Suprapubic skin (tissue), 4 donors: ENCODE data around the gene LRRC1. TPM values are rescaled to one million over a fixed set of nuclear protein-coding genes. Genes with fewer than 3 reads are reported as not detected.

Experiments used
- DNase-seq, 2 donors: peaks; one replicate each; pipeline ENCODE4 v3.0.0-alpha.2; 2019; ENCODE audit warnings: low spot score in 2 of 2
- H3K27ac ChIP-seq: fragments of 200-600 bp; sonication (generic); one replicate; pipeline ENCODE4 v1.5.1; 2019
- H3K27me3 ChIP-seq: fragments of 200-600 bp; sonication (generic); one replicate; pipeline ENCODE4 v1.5.1; 2019
- H3K36me3 ChIP-seq: fragments of 200-600 bp; sonication (generic); one replicate; pipeline ENCODE4 v1.5.1; 2019
- H3K4me1 ChIP-seq: fragments of 200-600 bp; sonication (generic); one replicate; pipeline ENCODE4 v1.5.1; 2019
- H3K4me3 ChIP-seq: fragments of 200-600 bp; sonication (generic); one replicate; pipeline ENCODE4 v1.5.1; 2019; ENCODE audit warnings: mild to moderate bottlenecking
- H3K9me3 ChIP-seq: fragments of 200-600 bp; sonication (generic); one replicate; pipeline ENCODE4 v1.5.1; 2019
- CTCF ChIP-seq, 2 donors: fragments of 200-600 bp in 1 of 2; fragments of 450-650 bp in 1 of 2; sonication (generic) in 1 of 2; IDR thresholded peaks; one replicate each; pipeline ENCODE4 v1.5.1; 2016 to 2019; ENCODE audit warnings: antibody characterized with exemption in 2 of 2, mild to moderate bottlenecking in 1 of 2, moderate library complexity in 1 of 2
- EP300 ChIP-seq: sonication (generic); formaldehyde crosslinking; IDR thresholded peaks from one replicate; pipeline ENCODE4 v1.6.1; 2017; ENCODE audit warnings: antibody characterized with exemption
- POLR2A ChIP-seq, 2 donors: fragments of 450-650 bp; IDR thresholded peaks; one replicate each; pipeline ENCODE4 v1.6.1; 2017; ENCODE audit warnings: antibody characterized with exemption in 2 of 2, mild to moderate bottlenecking in 2 of 2, moderate library complexity in 2 of 2
- POLR2AphosphoS5 ChIP-seq, 3 donors: sonication (generic); formaldehyde crosslinking; IDR thresholded peaks; one replicate each; pipeline ENCODE4 v1.6.1; 2017; ENCODE audit warnings: antibody characterized with exemption in 3 of 3
- WGBS: methylation state at CpG from one replicate; pipeline ENCODE4 v1.1.5; 2018; 5-methylcytosine and 5-hydroxymethylcytosine counted together
- total RNA-seq, 4 donors: library from RNA; depleted of rRNA; stranded (reverse); fragments of >200 nt; gene quantifications; one replicate each; pipeline ENCODE4 v1.1.0, GENCODE V29; 2016

The LRRC1 gene
- total RNA-seq, 4 donors from 2014 or later, result 34.6 to 80.9 (median 42.4) TPM

GRCh38 chr6:53813801-53814200 is 19.0 kb downstream of the LRRC1 start:
- H3K27me3 ChIP-seq, result no peaks in the 10 kb centered on the region
- no peak for DNase-seq
- WGBS, result 64% methylated on average over 1 of the region's 1 CpG
- H3K4me1 ChIP-seq, result peaks cover 36% of the 10 kb centered on the region
- no peak overlapping the region for H3K27ac ChIP-seq
- no peaks in the 10 kb centered on the region for H3K9me3 ChIP-seq
- H3K4me3 ChIP-seq, result no peak overlapping the region
- no peaks in the 10 kb centered on the region for H3K36me3 ChIP-seq
- TF ChIP-seq EP300, result no peak
- TF ChIP-seq CTCF (IDR thresholded peaks at IDR 0.05), result no peak
- no peak for TF ChIP-seq POLR2A (IDR thresholded peaks at IDR 0.05)
- TF ChIP-seq POLR2AphosphoS5 (IDR thresholded peaks at IDR 0.05), result no peak

- H3K27ac ChIP-seq, result no peak overlapping the region
- DNase-seq, result no peak
- H3K4me1 ChIP-seq, result peaks cover 40% of the 10 kb centered on the region
- WGBS, result 90% methylated on average over 2 of the region's 2 CpGs
- no peak overlapping the region for H3K4me3 ChIP-seq
- H3K36me3 ChIP-seq, result no peaks in the 10 kb centered on the region
- no peaks in the 10 kb centered on the region for H3K9me3 ChIP-seq
- no peaks in the 10 kb centered on the region for H3K27me3 ChIP-seq
- TF ChIP-seq EP300 (no peak), POLR2A (IDR thresholded peaks at IDR 0.05) (no peak), CTCF (IDR thresholded peaks at IDR 0.05) (no peak), POLR2AphosphoS5 (IDR thresholded peaks at IDR 0.05) (no peak)
Observed at GRCh38 chr6:53814353-53814752, 19.5 kb downstream of the LRRC1 start.

GRCh38 chr6:53815381-53816119 is 20.7 kb downstream of the LRRC1 start:
- Histone ChIP-seq H3K4me3 (no peak overlapping the region), H3K9me3 (no peaks in the 10 kb centered on the region), H3K27me3 (no peaks in the 10 kb centered on the region), H3K4me1 (peaks cover 34% of the 10 kb centered on the region), H3K27ac (peak overlapping the region; percentile 32), H3K36me3 (no peaks in the 10 kb centered on the region)
- 28% methylated on average over 7 of the region's 7 CpGs for WGBS
- no peak for DNase-seq
- TF ChIP-seq POLR2AphosphoS5 (IDR thresholded peaks at IDR 0.05), result no peak
- no peak for TF ChIP-seq POLR2A (IDR thresholded peaks at IDR 0.05)
- no peak for TF ChIP-seq CTCF (IDR thresholded peaks at IDR 0.05)
- no peak for TF ChIP-seq EP300

GRCh38 chr6:53818858-53819609 is 24.2 kb downstream of the LRRC1 start:
- Histone ChIP-seq H3K27me3 (no peaks in the 10 kb centered on the region), H3K36me3 (no peaks in the 10 kb centered on the region), H3K4me3 (no peak overlapping the region), H3K27ac (no peak overlapping the region), H3K4me1 (peaks cover 19% of the 10 kb centered on the region), H3K9me3 (no peaks in the 10 kb centered on the region)
- 56% methylated on average over 3 of the region's 3 CpGs for WGBS
- TF ChIP-seq EP300 (no peak), POLR2AphosphoS5 (IDR thresholded peaks at IDR 0.05) (no peak), CTCF (IDR thresholded peaks at IDR 0.05) (no peak), POLR2A (IDR thresholded peaks at IDR 0.05) (no peak)
- DNase-seq, result no peak

GRCh38 chr6:53822401-53823125 is 27.8 kb downstream of the LRRC1 start:
- Histone ChIP-seq H3K4me1 (peaks cover 19% of the 10 kb centered on the region), H3K9me3 (no peaks in the 10 kb centered on the region), H3K4me3 (no peak overlapping the region), H3K36me3 (no peaks in the 10 kb centered on the region), H3K27ac (no peak overlapping the region), H3K27me3 (no peaks in the 10 kb centered on the region)
- WGBS, result 85% methylated on average over 10 of the region's 10 CpGs
- no peak for TF ChIP-seq EP300
- TF ChIP-seq POLR2A (IDR thresholded peaks at IDR 0.05), result no peak
- TF ChIP-seq CTCF (IDR thresholded peaks at IDR 0.05), result no peak
- no peak for TF ChIP-seq POLR2AphosphoS5 (IDR thresholded peaks at IDR 0.05)
- no peak for DNase-seq
